OCI-LY1 (cell line): ENCODE results near the gene AKAP11.

Experiments
- CTCF ChIP-seq: fragments of 200-600 bp; sonication (generic), shearing (Covaris generic); IDR thresholded peaks from 2 replicates; pipeline ENCODE4 v1.5.1; 2017; ENCODE audit warnings: mild to moderate bottlenecking, antibody characterized with exemption, low read length, moderate library complexity, mixed read lengths
- EZH2 ChIP-seq: fragments of 200-600 bp; sonication (generic), shearing (Covaris generic); IDR thresholded peaks from 2 replicates; pipeline ENCODE4 v1.8.0; 2017; ENCODE audit warnings: borderline replicate concordance, mixed run types, mild to moderate bottlenecking, antibody characterized with exemption, low read length, moderate library complexity, mixed read lengths

- TF ChIP-seq EZH2 (no peak), CTCF (no peak)
These were observed 89.7 kb downstream of the AKAP11 start for GRCh38 chr13:42361701-42362100.
